HepG2 (cell line): Measurements from ENCODE around the gene IGF2BP1. TPM values are rescaled to one million over a fixed set of nuclear protein-coding genes. Genes with fewer than 3 reads are reported as not detected.
A peak's percentile ranks its signal among the peaks of the same experiment; 100 is the strongest.

ENCODE experiments used
- CREB1 ChIP-seq, 2 experiments: fragments of 450-650 bp in 1 of 2; IDR thresholded peaks; 2 replicates each; pipeline ENCODE4 v1.6.1; 2016 to 2017; ENCODE audit warnings: control low read depth in 1 of 2, mild to moderate bottlenecking in 1 of 2, missing compliant biosample characterization in 1 of 2, missing genetic modification characterization in 1 of 2
- FOXM1 ChIP-seq: sonication (generic); formaldehyde crosslinking; IDR thresholded peaks from 2 replicates; pipeline ENCODE4 v1.5.0; 2020; ENCODE audit warnings: missing genetic modification reagents
- HNRNPL ChIP-seq: fragments of 200-400 bp; formaldehyde crosslinking; IDR thresholded peaks from 2 replicates; pipeline ENCODE4 v1.6.1; 2017; ENCODE audit warnings: mild to moderate bottlenecking, low read depth, low read length
- KLF13 ChIP-seq: sonication (generic); formaldehyde crosslinking; IDR thresholded peaks from 2 replicates; pipeline ENCODE4 v1.4.0; 2020; ENCODE audit warnings: mild to moderate bottlenecking, missing genetic modification reagents
- KLF9 ChIP-seq: IDR thresholded peaks from 2 replicates; pipeline ENCODE4 v1.6.1; 2016; ENCODE audit warnings: low read depth
- MAZ ChIP-seq, 2 experiments: sonication (generic) in 1 of 2; formaldehyde crosslinking in 1 of 2; IDR thresholded peaks; 2 replicates each; pipeline versions ENCODE4 v1.5.0 to v1.6.1; 2012 to 2020; ENCODE audit warnings: low read depth in 2 of 2, mild to moderate bottlenecking in 2 of 2, borderline replicate concordance in 1 of 2, improper control_type of control experiment in 1 of 2, low read length in 1 of 2, missing genetic modification reagents in 1 of 2, moderate library complexity in 1 of 2
- NFE2L1 ChIP-seq: sonication (generic); formaldehyde crosslinking; IDR thresholded peaks from 2 replicates; pipeline ENCODE4 v1.4.0; 2020; ENCODE audit warnings: missing genetic modification reagents, mild to moderate bottlenecking, borderline replicate concordance
- REL ChIP-seq: sonication (generic); formaldehyde crosslinking; conservative IDR thresholded peaks from 2 replicates; pipeline ENCODE4 v1.8.0; 2022; ENCODE audit warnings: mild to moderate bottlenecking, missing genetic modification reagents, moderate library complexity
- SOX5 ChIP-seq: IDR thresholded peaks from 2 replicates; pipeline ENCODE4 v1.6.1; 2016; ENCODE audit warnings: borderline replicate concordance
- SP1 ChIP-seq, 2 experiments: fragments of 450-650 bp in 1 of 2; sonication (generic) in 1 of 2; formaldehyde crosslinking in 1 of 2; IDR thresholded peaks; 2 replicates each; pipeline versions ENCODE4 v1.4.0 to v1.6.1; 2016 to 2020; ENCODE audit warnings: missing genetic modification reagents in 1 of 2
- ZBTB20 ChIP-seq: sonication (generic); formaldehyde crosslinking; IDR thresholded peaks from 2 replicates; pipeline ENCODE4 v1.8.1; 2023; ENCODE audit warnings: missing genetic modification reagents, low read depth, mild to moderate bottlenecking, borderline replicate concordance
- ZBTB25 ChIP-seq: IDR thresholded peaks from 2 replicates; pipeline ENCODE4 v1.6.1; 2018; ENCODE audit warnings: missing genetic modification reagents
- ZNF225 ChIP-seq: sonication (generic); formaldehyde crosslinking; IDR thresholded peaks from 2 replicates; pipeline ENCODE4 v1.4.0; 2020; ENCODE audit warnings: mild to moderate bottlenecking, missing genetic modification reagents
- ZNF362 ChIP-seq: sonication (generic); formaldehyde crosslinking; IDR thresholded peaks from 2 replicates; pipeline ENCODE4 v1.4.0; 2020; ENCODE audit warnings: missing genetic modification reagents, mild to moderate bottlenecking, borderline replicate concordance
- ZSCAN9 ChIP-seq: IDR thresholded peaks from 2 replicates; pipeline ENCODE4 v1.6.1; 2016; ENCODE audit warnings: borderline replicate concordance
- polyA plus RNA-seq, 8 experiments: library from polyadenylated mRNA; depleted of rRNA in 3 of 8; stranded (reverse) in 7 of 8; unstranded in 1 of 8; fragments of >200 nt; fragmentation: Illumina TruSeq in 4 of 8; extraction: Trizol in 4 of 8; gene quantifications; 2 replicates each; pipeline versions ENCODE4 v1.2.1 to v1.2.3, GENCODE V29; 2011 to 2016; ENCODE audit warnings: low read depth in 4 of 8, missing spikeins in 1 of 8, mixed read lengths in 1 of 8; ENCODE audit not compliant: insufficient read depth in 1 of 8
- total RNA-seq, 5 experiments: library from RNA; depleted of rRNA; stranded (reverse); fragments of >200 nt; fragmentation: Illumina TruSeq; extraction: Trizol; gene quantifications; 2 replicates each; pipeline ENCODE4 v1.2.3, GENCODE V29; 2016; ENCODE audit warnings: low read depth in 1 of 5
- TF ChIP-seq, protein P1 (sequence below): sonication (generic); formaldehyde crosslinking; IDR thresholded peaks from 2 replicates; pipeline ENCODE4 v1.9.0; 2022; ENCODE audit warnings: missing genetic modification reagents, mild to moderate bottlenecking, borderline replicate concordance
- TF ChIP-seq, protein P2 (sequence below): fragments of 450-650 bp; IDR thresholded peaks from 2 replicates; pipeline ENCODE4 v1.6.1; 2016
- TF ChIP-seq, protein P3 (sequence below): sonication (generic); formaldehyde crosslinking; IDR thresholded peaks from 2 replicates; pipeline ENCODE4 v1.4.0; 2020; ENCODE audit warnings: missing genetic modification reagents
- TF ChIP-seq, protein P4 (sequence below): sonication (generic); formaldehyde crosslinking; IDR thresholded peaks from 2 replicates; pipeline ENCODE4 v1.5.0; 2020; ENCODE audit warnings: mild to moderate bottlenecking, missing genetic modification reagents

Gene IGF2BP1
- total and polyA plus RNA-seq, 2 of the 13 experiments (the other 11 are each of a cell fraction or from before 2014, with no cell fraction given), result 29.7 to 75.1 TPM

GRCh38 chr17:48970865-48971687 is 26.1 kb upstream of the IGF2BP1 start (continued):
- TF ChIP-seq ZNF362 (CRISPR knock-in tag) (0 out of 2 replicates have a peak, but pooled peaks have one; percentile 56), FOXM1 (CRISPR knock-in tag) (no peak), SP1 (IDR thresholded peaks at IDR 0.05) (no peak), SP1 (CRISPR knock-in tag; IDR thresholded peaks at IDR 0.05) (no peak), ZSCAN9 (peak; percentile 88), MAZ (IDR thresholded peaks at IDR 0.05; ENCODE audit: borderline replicate concordance, low read depth, low read length) (peak; percentile 55; the same call in 1 of the 2 replicates), MAZ (CRISPR knock-in tag; IDR thresholded peaks at IDR 0.05; ENCODE audit: low read depth) (0 out of 2 replicates have a peak, but pooled peaks have one; percentile 54), REL (CRISPR knock-in tag) (no peak), ZBTB25 (CRISPR knock-in tag) (0 out of 2 replicates have a peak, but pooled peaks have one; percentile 40), ZNF225 (no peak), CREB1 (IDR thresholded peaks at IDR 0.05) (0 out of 2 replicates have a peak, but pooled peaks have one; percentile 15), CREB1 (CRISPR knock-in tag; IDR thresholded peaks at IDR 0.05) (peak; percentile 84), KLF9 (CRISPR knock-in tag) (no peak; the same call in 1 of the 2 replicates), HNRNPL (no peak), ZBTB20 (peak; percentile 37), KLF13 (CRISPR knock-in tag) (no peak), SOX5 (CRISPR knock-in tag) (peak; percentile 80), NFE2L1 (CRISPR knock-in tag) (no peak)
- TF ChIP-seq, protein P1, sequence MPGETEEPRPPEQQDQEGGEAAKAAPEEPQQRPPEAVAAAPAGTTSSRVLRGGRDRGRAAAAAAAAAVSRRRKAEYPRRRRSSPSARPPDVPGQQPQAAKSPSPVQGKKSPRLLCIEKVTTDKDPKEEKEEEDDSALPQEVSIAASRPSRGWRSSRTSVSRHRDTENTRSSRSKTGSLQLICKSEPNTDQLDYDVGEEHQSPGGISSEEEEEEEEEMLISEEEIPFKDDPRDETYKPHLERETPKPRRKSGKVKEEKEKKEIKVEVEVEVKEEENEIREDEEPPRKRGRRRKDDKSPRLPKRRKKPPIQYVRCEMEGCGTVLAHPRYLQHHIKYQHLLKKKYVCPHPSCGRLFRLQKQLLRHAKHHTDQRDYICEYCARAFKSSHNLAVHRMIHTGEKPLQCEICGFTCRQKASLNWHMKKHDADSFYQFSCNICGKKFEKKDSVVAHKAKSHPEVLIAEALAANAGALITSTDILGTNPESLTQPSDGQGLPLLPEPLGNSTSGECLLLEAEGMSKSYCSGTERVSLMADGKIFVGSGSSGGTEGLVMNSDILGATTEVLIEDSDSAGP (CRISPR knock-in tag), result peak; percentile 89
- TF ChIP-seq, protein P2, sequence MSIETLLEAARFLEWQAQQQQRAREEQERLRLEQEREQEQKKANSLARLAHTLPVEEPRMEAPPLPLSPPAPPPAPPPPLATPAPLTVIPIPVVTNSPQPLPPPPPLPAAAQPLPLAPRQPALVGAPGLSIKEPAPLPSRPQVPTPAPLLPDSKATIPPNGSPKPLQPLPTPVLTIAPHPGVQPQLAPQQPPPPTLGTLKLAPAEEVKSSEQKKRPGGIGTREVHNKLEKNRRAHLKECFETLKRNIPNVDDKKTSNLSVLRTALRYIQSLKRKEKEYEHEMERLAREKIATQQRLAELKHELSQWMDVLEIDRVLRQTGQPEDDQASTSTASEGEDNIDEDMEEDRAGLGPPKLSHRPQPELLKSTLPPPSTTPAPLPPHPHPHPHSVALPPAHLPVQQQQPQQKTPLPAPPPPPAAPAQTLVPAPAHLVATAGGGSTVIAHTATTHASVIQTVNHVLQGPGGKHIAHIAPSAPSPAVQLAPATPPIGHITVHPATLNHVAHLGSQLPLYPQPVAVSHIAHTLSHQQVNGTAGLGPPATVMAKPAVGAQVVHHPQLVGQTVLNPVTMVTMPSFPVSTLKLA, result no peak; the same call in 1 of the 2 replicates
- TF ChIP-seq, protein P3, sequence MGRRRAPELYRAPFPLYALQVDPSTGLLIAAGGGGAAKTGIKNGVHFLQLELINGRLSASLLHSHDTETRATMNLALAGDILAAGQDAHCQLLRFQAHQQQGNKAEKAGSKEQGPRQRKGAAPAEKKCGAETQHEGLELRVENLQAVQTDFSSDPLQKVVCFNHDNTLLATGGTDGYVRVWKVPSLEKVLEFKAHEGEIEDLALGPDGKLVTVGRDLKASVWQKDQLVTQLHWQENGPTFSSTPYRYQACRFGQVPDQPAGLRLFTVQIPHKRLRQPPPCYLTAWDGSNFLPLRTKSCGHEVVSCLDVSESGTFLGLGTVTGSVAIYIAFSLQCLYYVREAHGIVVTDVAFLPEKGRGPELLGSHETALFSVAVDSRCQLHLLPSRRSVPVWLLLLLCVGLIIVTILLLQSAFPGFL (CRISPR knock-in tag), result no peak
- TF ChIP-seq, protein P4, sequence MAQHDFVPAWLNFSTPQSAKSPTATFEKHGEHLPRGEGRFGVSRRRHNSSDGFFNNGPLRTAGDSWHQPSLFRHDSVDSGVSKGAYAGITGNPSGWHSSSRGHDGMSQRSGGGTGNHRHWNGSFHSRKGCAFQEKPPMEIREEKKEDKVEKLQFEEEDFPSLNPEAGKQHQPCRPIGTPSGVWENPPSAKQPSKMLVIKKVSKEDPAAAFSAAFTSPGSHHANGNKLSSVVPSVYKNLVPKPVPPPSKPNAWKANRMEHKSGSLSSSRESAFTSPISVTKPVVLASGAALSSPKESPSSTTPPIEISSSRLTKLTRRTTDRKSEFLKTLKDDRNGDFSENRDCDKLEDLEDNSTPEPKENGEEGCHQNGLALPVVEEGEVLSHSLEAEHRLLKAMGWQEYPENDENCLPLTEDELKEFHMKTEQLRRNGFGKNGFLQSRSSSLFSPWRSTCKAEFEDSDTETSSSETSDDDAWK, result no peak
